Islet precursor cell (in vitro differentiated cells): ENCODE measurements around the gene EPB41L4B.
A peak's percentile ranks its signal among the peaks of the same experiment; 100 is the strongest.
"Not testable (repeated sequence)": the region's sequence is repeated elsewhere in the genome, so short reads cannot be mapped to it uniquely, and the experiment has no call there.

Experiments
- DNase-seq: peaks from one replicate; pipeline ENCODE4 v3.0.0-alpha.2; 2018

EPB41L4B gene

GRCh38 chr9:109242014-109242413, 78.8 kb downstream of the EPB41L4B start:
- peak; percentile 28 for DNase-seq

GRCh38 chr9:109241207-109241606, 79.7 kb downstream of the EPB41L4B start:
- no peak for DNase-seq

GRCh38 chr9:109239240-109239639, 81.6 kb downstream of the EPB41L4B start:
- no peak for DNase-seq

GRCh38 chr9:109238655-109239054, 82.2 kb downstream of the EPB41L4B start:
- no peak for DNase-seq

- no peak for DNase-seq
Observed at GRCh38 chr9:109238125-109238524, 82.7 kb downstream of the EPB41L4B start.

GRCh38 chr9:109232449-109233237, 88.2 kb downstream of the EPB41L4B start:
- DNase-seq: no peak

GRCh38 chr9:109231593-109231992, 89.3 kb downstream of the EPB41L4B start:
- DNase-seq: no peak

GRCh38 chr9:109230277-109230676, 90.6 kb downstream of the EPB41L4B start:
- DNase-seq: no peak

GRCh38 chr9:109229682-109230081, 91.2 kb downstream of the EPB41L4B start:
- no peak for DNase-seq

GRCh38 chr9:109228093-109228642, 92.7 kb downstream of the EPB41L4B start:
- DNase-seq: no peak

- no peak for DNase-seq
Observed at GRCh38 chr9:109225629-109226028, 95.2 kb downstream of the EPB41L4B start.

GRCh38 chr9:109224751-109225150, 96.1 kb downstream of the EPB41L4B start:
- DNase-seq: no peak

GRCh38 chr9:109218242-109218641, 102.6 kb downstream of the EPB41L4B start:
- not testable (repeated sequence) for DNase-seq

- DNase-seq: no peak
Observed at GRCh38 chr9:109214414-109214813, 106.4 kb downstream of the EPB41L4B start.

GRCh38 chr9:109213285-109214121, 107.4 kb downstream of the EPB41L4B start:
- DNase-seq: no peak

GRCh38 chr9:109212768-109213167, 108.1 kb downstream of the EPB41L4B start:
- DNase-seq: no peak

GRCh38 chr9:109206670-109207069, 114.2 kb downstream of the EPB41L4B start:
- DNase-seq: peak; percentile 64

- peak; percentile 49 for DNase-seq
Observed at GRCh38 chr9:109205526-109205925, 115.3 kb downstream of the EPB41L4B start.

- no peak for DNase-seq
Observed at GRCh38 chr9:109203761-109204360, 117.0 kb downstream of the EPB41L4B start.

- DNase-seq: no peak
Observed at GRCh38 chr9:109199676-109200075, 121.2 kb downstream of the EPB41L4B start.

GRCh38 chr9:109198736-109199382, 122.0 kb downstream of the EPB41L4B start:
- DNase-seq: no peak

GRCh38 chr9:109193974-109194556, 126.8 kb downstream of the EPB41L4B start:
- no peak for DNase-seq
